HG02852 (cell line): Measurements from ENCODE around the gene ARL5C.

Experiments
- ATAC-seq: cut with Tn5 transposase; IDR thresholded peaks from one replicate; pipeline ENCODE4 v1.9.1; 2021; ENCODE audit warnings: mild to moderate bottlenecking, moderate library complexity; ENCODE audit not compliant: unreplicated experiment

The ARL5C gene

DNA sequence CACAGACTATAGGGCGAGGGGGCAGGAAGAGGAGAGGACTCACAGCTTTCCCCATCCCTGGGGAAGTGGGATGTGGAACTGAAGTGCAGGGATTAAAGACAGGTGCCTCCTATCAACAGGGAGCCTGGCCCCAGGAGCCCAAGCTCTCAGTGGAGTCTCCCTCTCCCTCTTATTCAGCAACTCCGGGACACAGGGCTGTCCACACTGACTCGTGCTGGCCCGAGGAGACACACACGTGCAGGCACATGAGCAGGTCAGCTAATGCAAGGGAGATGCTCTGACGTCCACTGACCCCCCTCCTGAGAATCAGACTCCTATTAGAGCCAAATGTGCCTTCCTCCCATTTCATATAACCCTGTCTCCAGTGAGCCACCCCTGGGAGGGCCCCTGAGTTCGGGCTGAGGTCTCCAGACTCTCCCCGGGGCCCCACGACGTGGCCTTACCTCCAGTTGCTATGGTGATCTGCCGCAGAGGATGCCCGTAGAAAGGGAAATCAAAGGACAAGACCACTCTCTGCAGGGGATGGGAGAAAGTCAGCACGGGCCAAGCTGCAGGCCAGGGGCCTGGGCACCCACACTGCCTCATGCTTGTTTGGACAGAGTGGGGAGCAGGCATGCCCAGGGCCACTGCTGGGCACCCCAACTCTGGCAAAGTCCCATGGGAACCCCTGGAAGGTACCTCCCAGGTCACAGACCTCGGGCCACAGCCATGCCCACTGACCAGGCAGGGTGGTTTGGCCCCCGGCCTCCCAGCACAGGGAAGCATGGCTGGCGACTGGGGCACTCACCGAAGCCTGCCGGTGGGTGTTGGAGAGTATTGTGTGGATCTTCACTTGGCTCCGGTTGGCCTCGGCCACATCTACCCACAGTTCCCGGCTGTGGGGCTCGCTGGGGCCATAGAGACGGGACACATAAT lies 57.2 kb downstream of the ARL5C start:
- no peak for ATAC-seq

DNA sequence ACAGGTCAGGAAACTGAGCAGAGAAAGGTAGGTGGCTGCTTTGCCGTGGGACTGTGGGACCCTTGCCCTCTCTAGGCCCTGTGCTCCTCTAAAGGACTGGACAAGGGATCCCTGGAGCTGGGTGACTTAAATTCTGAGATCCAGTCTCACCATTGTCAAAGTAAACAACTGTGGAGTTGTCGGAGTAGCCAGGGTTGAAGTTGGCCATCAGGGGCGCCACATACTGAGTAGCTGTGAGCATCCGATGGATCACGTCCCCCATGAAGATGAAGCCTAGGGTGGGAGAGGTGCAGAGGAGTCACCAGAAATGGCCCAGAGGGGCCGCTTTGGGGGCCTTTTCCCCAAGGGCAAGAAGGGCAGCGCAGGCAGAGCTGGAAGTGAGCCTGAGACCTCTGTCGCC lies 58.0 kb downstream of the ARL5C start:
- ATAC-seq: no peak

DNA sequence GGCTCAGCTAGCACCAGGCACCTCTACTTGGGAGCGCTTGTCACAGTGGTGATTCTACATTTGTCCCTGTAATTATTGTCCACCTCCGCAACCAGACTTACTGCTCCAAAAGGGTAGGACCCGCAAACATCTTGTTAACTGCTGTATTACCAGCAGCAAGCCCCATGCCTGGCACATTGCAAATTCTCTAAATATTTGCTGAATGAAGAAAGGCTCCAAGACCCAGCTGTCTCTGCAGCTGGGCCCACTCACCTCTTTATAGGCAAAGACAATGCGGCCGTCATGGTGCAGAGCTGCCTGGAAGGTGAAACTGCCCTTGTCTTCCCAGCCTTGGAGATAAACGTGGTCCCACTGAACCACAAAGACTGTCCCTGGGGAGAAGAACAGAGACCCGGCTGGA lies 58.8 kb downstream of the ARL5C start:
- no peak for ATAC-seq
